DMS 273 (cell line): ENCODE data around the gene TANGO6.

Source experiments
- DNase-seq: peaks from one replicate; lab custom pipeline; 2025; ENCODE audit not compliant: unreplicated experiment; lab: John Stamatoyannopoulos, UW

The TANGO6 gene

DNA sequence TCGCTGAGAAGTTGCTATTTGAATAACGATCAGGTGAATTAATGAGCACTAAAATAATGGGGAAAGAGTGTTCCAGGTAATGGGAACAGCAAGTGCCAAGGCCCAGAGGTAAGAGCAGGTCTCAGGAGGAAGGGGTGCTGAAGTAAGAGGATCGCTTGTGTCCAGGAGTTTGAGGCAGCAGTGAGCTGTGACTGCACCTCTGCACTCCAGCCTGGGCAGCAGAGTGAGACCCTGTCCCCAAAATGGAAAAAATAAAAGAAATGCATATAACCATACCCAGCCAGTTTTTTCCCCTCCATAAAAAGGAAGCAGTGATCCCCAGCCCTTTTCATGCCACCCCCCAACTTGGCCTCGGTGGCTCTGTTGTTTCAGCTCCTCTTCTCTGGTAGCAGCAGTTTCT lies 245.4 kb downstream of the TANGO6 start:
- no peak for DNase-seq

DNA sequence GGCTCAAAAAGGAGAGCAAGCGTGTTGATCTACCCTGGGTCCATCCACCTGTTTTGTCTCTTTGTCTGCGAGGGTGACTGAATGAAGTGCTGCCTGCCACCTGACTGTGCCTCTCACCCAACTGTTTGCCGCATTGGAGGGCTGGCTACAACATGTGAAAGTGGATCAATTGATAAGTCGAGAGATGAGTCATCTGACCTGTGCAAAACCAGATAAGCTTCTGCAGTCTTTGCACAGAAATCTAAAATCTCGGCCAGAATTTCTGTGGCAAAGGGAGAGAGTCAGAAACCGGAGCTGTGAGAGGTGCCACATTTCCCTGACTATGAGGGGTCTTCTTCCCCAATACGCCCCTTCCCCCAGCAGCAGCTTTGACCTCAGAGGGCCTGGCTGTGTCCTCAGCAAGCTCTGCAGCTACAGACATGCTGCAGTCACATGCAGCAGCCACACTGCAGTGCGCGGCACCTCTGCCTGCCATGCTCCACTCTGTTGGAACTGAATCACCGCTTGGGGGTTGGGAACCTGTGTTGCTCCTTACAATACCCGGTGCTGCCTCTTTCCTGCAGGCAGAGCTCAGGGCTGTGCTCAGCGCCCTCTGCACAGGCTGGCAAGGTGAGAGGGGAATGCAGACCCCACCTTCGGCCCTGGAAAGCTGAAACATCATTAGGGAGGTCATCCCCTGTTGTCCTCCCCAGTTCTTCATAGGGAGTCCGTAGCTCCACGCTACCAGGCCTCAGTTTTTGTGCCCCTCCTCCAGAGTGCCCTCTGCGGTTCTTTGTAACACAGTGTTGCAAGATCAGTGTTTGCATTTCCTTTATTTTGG lies 246.0 kb downstream of the TANGO6 start:
- peak; percentile 43 for DNase-seq

DNA sequence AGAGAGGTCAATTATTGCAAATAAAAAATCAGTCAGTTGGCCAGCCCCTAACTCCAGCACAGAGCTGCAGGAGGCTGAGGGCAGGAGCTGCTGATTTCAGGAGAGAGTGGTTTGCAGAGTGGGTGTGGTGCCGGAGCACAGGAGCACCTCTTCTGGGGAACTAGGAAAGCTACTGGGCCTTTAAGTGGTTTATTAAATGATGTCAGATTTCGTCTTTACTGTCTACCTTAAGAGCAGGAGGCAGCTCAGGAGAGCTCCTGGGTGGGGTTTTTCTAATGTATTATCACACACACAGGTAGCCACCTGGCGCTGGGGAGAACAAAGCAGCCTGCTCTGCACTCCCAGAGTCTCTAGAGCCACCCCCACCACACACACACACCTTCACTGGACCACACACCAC lies 250.6 kb downstream of the TANGO6 start:
- no peak for DNase-seq

DNA sequence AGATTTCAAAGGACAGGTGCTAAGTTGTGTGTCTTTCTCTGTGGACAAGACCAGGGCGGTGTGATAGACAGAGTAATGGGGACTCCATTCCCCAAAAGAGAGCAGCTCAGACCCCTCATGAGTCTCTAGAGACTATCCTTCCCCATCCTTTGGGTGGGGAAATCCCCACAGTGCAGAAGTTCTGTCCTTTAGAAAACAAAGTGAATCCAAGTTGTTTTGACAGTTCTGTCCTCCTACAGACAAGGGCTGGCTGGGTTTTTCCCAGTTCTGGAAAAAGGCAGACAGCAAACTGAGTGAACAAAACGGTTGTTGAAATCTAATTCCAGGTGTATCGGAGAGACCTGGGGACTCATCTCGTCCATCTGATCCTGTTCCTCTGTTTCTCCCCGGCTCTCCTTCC lies 251.2 kb downstream of the TANGO6 start:
- DNase-seq, result no peak

DNA sequence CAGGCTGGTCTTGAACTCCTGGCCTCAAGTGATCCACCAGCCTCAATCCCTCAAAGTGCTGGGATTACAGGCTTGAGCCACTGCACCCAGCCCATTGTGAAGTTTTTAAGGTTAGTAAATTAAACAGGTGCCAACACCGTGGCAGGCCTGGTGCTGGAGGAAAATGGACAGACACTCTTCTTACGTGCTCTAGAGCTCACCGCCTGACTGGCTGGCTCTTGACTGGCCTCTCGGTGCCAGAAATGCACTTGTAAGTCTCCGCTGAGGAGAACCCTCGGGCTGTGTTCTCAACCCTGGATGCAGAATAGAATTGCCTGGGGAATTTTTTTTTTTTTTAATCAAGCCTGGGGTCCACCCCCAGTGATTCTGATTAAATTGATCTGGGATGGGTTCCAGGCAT lies 251.9 kb downstream of the TANGO6 start:
- no peak for DNase-seq

DNA sequence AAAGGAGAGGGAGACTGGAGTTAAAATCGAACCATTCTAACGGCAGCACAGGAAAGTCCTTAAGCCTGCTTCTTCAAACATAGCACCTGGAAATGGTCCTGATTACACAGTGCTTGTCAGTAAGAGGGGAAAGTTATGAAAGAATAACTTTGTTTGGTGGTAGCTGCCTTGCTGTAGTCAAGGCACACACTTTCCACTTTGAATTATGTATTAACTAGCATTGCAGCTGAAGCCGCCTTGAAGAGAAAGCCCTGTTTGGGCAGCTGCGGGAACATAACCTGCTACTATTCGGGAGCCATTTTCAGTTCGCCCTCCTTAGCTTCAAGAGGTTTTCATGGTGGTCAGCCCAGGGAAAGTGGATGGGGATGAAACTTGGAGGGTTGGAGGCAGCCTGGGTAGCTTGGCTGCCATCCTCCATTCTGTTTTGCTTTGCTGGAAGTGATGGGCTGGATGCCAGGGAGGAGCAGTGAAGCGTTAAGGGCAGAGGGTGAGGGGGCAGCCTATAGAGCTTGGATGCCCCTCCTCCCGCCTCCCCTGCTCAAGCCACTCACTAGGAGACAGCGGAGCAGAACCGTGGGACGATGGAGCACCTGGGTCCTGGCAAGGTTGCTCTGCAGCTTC lies 256.9 kb downstream of the TANGO6 start:
- peak; percentile 71 for DNase-seq

DNA sequence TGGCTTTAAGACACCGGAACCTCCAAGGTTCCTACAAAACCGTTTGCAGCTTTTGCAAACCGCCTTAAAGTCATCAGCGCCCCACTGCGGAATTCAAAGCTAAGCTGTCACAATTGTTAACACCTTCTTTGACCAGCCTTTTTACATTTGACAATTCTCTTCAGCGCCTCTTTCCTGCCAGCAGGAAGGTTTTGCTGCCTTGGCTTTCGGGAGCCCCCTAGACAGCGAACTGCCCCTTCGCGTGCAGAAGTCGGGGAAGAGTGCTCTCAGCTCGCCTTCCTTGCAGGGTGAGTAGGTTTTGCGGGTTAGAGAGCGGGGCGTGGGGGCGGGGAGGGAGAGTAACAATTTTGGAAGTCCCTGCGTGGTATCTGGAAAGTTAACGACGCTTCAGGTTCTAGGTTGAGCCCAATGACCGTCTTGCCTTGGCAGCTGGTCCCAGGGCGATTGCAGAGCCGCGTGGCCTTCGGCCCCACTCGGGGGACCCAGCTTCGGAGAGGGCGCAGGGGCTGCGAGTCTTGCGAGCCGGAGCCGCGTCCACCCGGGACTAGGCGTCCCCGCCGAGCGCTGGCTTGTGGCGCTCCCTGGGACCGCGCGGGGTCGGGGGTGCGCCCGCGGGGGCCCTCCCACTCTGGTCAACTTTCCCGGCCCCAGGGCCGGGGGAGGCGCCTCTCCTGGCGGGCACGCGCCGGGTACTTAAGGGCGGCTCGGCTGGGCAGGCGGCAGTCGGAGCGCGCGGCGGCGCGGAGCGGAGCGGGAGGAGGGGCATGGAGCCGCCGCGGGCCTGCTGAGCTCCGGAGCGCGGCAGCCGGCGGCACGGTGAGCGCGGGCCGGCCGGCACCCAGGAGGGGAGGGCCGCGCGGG lies 262.4 kb downstream of the TANGO6 start, which contains the start of gene HAS3:
Gene HAS3, plus strand, starts transcription at position 153 of the 861 bp plus-strand sequence. CDS start 3,743 bp downstream, outside the sequence.
- DNase-seq, result peak; percentile 89

DNA sequence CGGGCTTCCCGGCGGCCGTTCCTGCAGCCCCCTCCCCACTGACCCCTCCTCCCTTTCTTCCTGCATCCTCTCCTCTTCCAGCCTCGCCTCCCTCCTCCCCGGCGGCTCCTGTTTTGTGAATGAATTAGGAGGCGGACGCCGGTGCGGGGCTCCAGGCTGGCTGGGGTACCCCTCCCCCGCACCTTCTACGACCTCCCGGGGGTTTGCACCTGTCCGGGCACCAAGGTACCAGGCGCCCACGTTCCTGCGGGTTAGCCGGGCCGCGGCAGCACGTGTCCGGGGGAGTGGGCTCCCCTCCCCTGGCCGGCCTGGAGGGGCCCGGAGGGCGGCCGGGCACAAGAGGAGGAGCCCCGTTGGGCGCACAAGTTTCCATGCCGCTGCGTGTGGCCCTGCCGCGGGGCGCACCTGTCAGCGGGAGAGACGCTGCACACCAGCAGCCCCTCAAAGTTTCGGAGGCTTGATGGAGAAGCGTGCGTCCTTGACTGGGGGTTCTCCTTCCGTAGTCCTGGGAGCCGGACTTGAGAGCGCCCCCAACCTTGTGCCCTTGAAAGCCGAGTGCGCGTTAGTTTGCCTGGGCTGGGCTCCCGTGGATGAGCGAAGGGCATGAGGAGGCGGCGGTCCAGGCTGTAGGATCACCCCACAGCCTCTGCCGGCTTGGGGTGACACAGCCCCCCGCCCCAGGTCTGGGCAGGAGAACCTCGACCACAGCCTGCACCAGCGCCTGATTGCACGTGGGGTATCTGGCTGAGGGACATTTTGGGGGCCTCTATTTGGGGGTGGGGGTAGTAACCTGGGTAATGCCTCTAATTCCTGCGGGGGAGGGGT lies 263.4 kb downstream of the TANGO6 start:
- DNase-seq, result peak; percentile 76

DNA sequence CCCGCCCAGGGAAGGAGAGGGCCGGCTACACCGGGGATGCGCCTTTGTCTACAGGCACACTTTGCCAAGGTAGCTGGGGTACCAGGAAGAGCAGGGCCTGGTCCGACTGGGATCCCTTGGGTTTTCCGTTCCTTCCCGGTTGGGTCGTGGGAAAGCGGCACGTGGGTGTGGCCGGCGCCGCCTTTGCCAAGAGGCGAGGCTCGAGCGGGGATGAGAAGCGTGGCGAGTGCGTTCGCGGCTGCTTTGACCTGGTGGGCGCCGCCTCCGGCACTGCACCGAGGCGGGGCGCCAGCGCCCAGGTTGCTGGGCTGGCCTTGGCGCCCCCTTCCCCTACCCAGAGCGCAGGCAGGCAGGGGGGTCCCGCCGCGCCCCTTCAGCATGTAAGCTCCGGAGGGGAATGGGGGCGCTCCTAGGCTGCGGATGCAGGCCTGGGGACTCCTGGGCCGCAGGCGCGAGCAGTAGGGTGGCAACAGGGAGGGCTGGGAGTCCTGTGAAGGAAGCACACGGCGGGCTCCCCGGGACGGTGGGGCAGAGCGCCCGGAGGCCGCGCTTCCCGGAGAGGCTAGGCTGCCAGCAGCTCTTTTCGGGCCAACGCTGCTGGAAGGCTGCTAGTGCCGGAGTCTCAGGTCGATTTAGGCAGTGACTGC lies 264.1 kb downstream of the TANGO6 start:
- peak; percentile 76 for DNase-seq

DNA sequence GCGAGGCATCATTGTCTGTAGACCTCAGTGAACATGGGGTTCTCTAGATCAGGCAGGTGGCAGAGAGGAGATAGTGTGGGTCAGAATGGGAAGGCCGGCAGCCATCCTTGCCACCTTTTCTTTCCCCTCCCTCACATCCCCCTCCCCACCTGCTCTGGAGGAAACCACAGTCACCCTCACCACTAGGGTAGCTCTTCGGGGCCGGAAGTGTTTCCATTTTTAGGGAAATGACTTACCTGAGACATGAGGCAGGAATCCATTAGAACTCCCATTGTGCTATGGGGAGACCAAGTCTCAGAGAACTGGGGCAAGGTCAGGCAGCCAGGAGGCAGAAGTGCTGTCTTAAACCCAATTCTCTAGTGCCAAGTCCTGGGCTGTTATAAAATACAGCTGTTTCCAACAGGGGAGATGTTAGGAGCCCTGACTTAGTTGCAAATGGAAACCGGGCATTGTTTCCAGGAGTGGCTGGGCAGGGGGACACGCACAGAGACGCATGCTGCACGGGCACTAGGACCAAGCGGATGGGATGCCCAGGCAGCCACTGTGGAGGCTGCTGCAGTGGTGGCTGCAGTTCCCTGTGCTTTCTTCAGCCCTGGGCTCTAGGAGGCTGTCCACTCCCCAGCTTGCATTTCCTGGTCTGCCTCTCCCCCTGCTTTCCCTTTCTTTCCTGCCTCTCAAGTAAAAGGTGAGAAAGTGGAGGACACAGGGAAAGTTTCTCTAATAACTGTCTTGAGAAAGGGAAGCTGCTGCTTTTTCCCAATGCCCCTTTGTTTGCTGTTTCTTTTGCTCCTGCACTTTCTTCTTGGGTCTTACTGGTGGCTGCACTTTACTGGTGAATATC lies 265.0 kb downstream of the TANGO6 start:
- DNase-seq, result no peak

DNA sequence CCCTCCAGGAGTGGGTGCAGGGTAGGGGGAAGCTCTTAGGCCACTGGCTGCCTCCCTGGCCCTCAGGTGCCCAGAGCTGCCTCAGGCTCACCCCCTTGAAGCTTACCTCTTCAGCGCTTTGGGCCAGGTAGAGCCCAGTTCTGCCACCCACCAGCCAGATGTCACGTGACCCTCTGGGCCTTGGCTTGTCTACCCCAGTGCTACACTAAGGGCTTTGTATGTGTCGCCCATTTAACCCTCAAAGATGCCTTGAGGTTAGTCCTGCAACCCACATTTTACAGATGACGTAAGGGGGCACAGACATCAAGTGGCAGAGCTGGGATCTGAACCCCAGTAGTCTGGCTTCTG lies 265.5 kb downstream of the TANGO6 start:
- DNase-seq, result no peak

DNA sequence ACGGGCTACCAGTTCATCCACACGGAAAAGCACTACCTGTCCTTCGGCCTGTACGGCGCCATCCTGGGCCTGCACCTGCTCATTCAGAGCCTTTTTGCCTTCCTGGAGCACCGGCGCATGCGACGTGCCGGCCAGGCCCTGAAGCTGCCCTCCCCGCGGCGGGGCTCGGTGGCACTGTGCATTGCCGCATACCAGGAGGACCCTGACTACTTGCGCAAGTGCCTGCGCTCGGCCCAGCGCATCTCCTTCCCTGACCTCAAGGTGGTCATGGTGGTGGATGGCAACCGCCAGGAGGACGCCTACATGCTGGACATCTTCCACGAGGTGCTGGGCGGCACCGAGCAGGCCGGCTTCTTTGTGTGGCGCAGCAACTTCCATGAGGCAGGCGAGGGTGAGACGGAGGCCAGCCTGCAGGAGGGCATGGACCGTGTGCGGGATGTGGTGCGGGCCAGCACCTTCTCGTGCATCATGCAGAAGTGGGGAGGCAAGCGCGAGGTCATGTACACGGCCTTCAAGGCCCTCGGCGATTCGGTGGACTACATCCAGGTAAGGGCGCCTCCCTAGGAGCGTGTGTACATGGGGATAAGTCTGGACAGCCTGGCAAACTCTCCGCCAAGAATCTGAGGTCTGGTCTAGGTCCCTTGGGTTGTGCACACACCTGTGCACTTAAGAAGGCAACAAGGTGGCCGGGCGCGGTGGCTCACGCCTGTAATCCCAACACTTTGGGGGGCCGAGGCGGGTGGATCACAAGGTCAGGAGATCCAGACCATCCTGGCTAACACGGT lies 266.3 kb downstream of the TANGO6 start:
- no peak for DNase-seq

DNA sequence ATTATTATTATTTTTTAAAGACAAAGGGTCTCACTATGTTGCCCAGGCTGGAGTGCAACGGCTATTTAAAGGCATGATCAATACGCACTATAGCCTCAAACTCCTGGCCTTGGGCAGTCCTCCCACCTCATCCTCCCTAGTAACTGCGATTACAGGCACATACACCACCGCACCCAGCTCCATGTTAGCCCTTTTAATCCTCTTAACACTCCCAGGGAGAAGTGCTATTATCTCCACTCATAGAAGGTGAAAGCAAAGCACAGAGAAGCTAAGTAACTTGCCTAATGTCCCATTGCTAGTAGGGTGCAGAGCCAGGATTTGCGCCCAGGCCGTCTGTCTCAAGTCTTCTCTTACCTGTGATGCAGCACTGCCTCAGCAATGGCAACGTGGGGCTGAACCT lies 267.1 kb downstream of the TANGO6 start:
- DNase-seq, result no peak

DNA sequence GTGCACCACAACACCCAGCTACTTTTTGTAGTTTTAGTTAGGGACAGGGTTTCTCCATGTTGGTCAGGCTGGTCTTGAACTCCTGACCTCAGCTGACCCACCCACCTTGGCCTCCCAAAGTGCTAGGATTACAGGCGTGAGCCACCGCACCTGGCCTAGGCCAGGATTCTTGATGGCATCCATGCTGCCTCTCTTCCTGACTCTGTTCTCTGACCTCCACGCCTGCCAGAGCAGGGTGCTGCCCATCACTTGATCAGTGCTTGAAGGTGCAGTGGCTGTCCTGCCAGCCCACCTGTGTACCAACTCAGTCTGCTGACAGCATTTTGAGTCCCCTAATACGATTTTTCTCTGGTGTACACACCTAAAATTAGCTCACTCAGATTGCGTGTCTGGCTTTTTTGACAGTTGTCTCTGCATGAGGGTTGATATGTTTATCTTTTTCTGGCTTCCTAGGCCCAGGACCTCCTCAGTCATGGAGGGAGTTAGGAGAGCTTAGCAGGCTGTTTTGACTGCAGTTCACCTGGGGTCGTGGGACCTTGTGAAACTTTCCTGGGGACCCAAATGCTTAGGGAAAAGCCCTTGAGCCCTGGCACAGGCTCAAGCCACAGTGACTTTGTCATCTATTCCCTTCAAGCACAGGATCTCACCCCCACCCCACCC lies 268.0 kb downstream of the TANGO6 start:
- no peak for DNase-seq

DNA sequence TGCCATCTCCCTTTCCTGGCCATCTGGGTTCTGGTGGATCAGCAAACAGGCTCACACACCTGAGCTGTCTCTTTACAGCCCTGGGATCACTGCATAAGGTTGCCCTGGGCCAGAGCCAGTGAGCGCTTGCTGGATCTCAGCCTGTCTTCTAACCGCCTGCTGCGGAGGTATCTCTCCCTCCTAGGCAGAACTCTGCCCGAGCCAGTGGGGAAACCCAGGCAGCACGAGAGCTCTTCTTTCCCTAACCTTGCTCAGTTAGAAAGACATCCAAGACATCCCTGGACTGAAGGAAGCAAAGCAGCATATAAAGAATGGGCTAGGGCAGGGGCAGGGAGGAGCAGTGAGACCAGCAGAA lies 268.5 kb downstream of the TANGO6 start:
- DNase-seq, result no peak

DNA sequence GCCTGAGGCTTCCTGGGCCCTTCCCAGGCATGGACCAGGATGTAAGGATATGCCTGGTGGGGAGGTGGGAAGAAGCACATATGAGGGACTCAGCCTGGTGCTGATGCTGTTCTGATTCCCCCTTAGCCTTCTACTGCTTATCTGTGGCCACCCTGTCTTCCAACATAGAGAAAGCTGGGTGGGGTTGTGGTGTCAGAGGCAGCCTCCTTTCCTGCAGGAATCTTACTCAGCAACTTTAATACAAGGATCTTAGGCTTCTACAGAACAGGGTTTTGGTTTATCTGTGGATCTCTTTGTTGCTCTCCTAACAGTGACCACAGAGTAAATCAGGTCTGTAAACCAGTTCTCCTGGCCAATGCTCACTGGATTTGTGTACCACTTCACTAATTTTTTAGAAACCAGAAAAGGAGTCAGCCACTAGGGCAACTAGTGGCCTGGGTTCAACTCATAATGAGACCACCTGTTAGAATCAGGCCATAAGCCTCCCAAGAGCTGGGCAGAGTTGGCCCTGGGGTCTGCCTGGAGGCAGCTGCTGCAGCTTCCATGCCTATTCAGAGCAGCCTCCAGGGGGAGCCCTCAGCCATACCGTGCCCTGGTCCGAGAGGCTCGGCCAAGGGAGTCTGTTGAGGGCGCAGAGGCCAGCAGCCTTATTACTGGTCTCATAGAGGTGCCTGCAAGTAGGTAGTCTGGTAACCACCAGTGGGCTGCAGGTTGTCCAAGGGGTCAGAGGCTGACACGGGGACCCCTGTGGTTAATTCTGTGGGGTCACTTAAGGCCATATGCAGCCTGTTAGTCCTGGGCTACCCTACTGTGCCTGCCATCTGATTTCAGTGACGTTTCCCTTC lies 269.2 kb downstream of the TANGO6 start:
- peak; percentile 79 for DNase-seq

DNA sequence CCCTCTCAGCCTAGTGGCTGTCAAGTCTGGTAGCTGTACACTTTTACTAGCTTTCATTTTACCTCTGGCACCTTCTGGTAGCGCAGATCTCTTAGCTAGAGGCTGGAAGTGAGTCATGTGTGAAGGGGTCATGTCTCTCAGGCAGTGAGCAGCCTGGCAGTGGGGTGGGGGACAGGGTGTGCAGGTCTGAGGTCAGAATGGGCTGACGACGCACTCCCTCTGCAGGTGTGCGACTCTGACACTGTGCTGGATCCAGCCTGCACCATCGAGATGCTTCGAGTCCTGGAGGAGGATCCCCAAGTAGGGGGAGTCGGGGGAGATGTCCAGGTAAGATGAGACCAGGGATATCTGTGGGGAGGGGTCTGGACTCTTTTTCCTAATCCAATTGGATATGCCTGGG lies 269.9 kb downstream of the TANGO6 start:
- no peak for DNase-seq
